HEK293 (cell line): ENCODE results near the gene FOXN4.

Source experiments
- EGR2 ChIP-seq: fragments of 450-650 bp; formaldehyde crosslinking; IDR thresholded peaks from 2 replicates; pipeline ENCODE4 v1.5.1; 2016; ENCODE audit warnings: low read depth, missing biosample characterization, missing genetic modification characterization
- MZF1 ChIP-seq: fragments of 450-650 bp; formaldehyde crosslinking; IDR thresholded peaks from 2 replicates; pipeline ENCODE4 v1.5.1; 2017; ENCODE audit warnings: missing biosample characterization, missing genetic modification characterization, borderline replicate concordance
- OSR2 ChIP-seq: fragments of 450-650 bp; formaldehyde crosslinking; IDR thresholded peaks from 2 replicates; pipeline ENCODE4 v1.5.1; 2016; ENCODE audit warnings: missing biosample characterization, missing genetic modification characterization
- ZNF48 ChIP-seq: fragments of 450-650 bp; formaldehyde crosslinking; IDR thresholded peaks from 2 replicates; pipeline ENCODE4 v1.5.1; 2016; ENCODE audit warnings: missing biosample characterization, missing genetic modification characterization
- TF ChIP-seq, protein P1 (sequence below): fragments of 450-650 bp; formaldehyde crosslinking; IDR thresholded peaks from 2 replicates; pipeline ENCODE4 v1.5.1; 2016; ENCODE audit warnings: missing biosample characterization, missing genetic modification characterization
- TF ChIP-seq, protein P2 (sequence below): fragments of 450-650 bp; formaldehyde crosslinking; IDR thresholded peaks from 2 replicates; pipeline ENCODE4 v1.5.1; 2016; ENCODE audit warnings: missing biosample characterization, missing genetic modification characterization
- TF ChIP-seq, protein P3 (sequence below): fragments of 450-650 bp; formaldehyde crosslinking; IDR thresholded peaks from 2 replicates; pipeline ENCODE4 v1.5.1; 2016; ENCODE audit warnings: missing biosample characterization, missing genetic modification characterization, low read depth
- TF ChIP-seq, protein P4 (sequence below): IDR thresholded peaks from 2 replicates; pipeline ENCODE4 v1.6.1; 2011; ENCODE audit warnings: mild to moderate bottlenecking, low read depth, low read length, borderline replicate concordance

DNA sequence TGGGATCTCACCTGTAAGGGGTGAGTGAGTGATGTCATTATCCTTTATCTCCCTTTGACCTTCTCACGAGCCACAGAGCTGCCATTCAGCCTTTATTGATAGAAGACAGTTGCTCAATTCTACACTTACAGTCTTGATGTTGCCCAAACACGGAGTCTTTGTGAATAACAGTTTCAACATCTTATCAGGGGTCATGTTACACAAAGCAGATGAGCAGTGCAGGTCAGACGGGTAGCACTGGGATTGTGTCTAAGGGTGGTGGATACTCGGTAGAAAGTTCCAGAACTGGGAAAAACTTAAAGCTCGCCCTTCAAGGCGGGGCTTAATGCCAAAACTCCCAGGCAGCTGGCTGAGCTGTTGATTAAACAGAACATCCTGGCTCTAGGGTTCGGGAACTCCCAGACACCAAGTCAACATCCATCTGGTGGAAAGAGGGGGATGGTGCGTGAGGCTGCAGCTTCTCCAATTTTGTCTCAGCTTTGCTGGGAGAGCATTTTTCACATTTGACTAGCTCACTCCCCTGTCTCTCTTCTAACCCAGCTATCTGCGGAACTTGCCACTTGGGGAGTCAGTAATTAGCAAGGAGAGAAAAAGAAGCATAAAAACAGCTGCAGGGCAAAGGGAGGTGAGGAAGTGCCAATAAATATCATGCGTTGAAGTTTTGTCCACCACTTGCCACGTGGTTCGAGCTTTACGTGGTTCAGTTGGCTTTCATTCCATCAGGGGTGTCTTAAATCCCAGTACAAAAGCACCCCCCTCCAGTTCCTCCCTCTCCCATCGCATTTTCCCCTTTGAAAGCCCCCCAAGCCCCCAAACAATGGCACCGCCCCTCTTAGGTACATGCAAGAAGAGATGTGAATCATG is 31.0 kb downstream of the FOXN4 start:
- TF ChIP-seq MZF1: no peak
- TF ChIP-seq, protein P1, sequence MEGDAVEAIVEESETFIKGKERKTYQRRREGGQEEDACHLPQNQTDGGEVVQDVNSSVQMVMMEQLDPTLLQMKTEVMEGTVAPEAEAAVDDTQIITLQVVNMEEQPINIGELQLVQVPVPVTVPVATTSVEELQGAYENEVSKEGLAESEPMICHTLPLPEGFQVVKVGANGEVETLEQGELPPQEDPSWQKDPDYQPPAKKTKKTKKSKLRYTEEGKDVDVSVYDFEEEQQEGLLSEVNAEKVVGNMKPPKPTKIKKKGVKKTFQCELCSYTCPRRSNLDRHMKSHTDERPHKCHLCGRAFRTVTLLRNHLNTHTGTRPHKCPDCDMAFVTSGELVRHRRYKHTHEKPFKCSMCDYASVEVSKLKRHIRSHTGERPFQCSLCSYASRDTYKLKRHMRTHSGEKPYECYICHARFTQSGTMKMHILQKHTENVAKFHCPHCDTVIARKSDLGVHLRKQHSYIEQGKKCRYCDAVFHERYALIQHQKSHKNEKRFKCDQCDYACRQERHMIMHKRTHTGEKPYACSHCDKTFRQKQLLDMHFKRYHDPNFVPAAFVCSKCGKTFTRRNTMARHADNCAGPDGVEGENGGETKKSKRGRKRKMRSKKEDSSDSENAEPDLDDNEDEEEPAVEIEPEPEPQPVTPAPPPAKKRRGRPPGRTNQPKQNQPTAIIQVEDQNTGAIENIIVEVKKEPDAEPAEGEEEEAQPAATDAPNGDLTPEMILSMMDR (tag by site-specific recombination): no peak
- TF ChIP-seq ZNF48 (tag by site-specific recombination): no peak
- no peak for TF ChIP-seq EGR2 (tag by site-specific recombination)
- TF ChIP-seq, protein P2, sequence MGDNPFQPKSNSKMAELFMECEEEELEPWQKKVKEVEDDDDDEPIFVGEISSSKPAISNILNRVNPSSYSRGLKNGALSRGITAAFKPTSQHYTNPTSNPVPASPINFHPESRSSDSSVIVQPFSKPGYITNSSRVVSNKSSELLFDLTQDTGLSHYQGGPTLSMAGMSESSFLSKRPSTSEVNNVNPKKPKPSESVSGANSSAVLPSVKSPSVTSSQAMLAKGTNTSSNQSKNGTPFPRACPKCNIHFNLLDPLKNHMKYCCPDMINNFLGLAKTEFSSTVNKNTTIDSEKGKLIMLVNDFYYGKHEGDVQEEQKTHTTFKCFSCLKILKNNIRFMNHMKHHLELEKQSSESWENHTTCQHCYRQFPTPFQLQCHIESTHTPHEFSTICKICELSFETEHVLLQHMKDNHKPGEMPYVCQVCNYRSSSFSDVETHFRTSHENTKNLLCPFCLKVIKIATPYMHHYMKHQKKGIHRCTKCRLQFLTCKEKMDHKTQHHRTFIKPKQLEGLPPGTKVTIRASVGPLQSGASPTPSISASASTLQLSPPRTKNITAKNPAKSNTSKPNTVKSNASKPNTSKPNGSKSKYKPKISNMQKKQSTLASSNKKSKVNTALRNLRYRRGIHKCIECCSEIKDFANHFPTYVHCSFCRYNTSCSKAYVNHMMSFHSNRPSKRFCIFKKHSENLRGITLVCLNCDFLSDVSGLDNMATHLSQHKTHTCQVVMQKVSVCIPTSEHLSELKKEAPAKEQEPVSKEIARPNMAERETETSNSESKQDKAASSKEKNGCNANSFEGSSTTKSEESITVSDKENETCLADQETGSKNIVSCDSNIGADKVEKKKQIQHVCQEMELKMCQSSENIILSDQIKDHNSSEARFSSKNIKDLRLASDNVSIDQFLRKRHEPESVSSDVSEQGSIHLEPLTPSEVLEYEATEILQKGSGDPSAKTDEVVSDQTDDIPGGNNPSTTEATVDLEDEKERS (tag by site-specific recombination): no peak
- no peak for TF ChIP-seq OSR2
- TF ChIP-seq, protein P3, sequence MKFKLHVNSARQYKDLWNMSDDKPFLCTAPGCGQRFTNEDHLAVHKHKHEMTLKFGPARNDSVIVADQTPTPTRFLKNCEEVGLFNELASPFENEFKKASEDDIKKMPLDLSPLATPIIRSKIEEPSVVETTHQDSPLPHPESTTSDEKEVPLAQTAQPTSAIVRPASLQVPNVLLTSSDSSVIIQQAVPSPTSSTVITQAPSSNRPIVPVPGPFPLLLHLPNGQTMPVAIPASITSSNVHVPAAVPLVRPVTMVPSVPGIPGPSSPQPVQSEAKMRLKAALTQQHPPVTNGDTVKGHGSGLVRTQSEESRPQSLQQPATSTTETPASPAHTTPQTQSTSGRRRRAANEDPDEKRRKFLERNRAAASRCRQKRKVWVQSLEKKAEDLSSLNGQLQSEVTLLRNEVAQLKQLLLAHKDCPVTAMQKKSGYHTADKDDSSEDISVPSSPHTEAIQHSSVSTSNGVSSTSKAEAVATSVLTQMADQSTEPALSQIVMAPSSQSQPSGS (tag by site-specific recombination): no peak
- TF ChIP-seq, protein P4, sequence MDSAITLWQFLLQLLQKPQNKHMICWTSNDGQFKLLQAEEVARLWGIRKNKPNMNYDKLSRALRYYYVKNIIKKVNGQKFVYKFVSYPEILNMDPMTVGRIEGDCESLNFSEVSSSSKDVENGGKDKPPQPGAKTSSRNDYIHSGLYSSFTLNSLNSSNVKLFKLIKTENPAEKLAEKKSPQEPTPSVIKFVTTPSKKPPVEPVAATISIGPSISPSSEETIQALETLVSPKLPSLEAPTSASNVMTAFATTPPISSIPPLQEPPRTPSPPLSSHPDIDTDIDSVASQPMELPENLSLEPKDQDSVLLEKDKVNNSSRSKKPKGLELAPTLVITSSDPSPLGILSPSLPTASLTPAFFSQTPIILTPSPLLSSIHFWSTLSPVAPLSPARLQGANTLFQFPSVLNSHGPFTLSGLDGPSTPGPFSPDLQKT: no peak
